DOHH2 (cell line): ENCODE results near the gene TIMELESS.

Source experiments
- H3F3A ChIP-seq: fragments of 200-600 bp; sonication (generic), shearing (Covaris generic); 2 replicates; pipeline ENCODE4 v1.6.0; 2016; ENCODE audit warnings: antibody characterized with exemption, mild to moderate bottlenecking; ENCODE audit not compliant: control insufficient read depth, insufficient read depth
- H3K27ac ChIP-seq: fragments of 200-600 bp; sonication (generic); 2 replicates; pipeline ENCODE4 v1.5.1; 2014; ENCODE audit warnings: low read depth, mild to moderate bottlenecking, low read length, moderate library complexity
- H3K27me3 ChIP-seq: fragments of 200-600 bp; sonication (generic); 2 replicates; pipeline ENCODE4 v1.6.1; 2014; ENCODE audit warnings: mild to moderate bottlenecking, low read length, mixed read lengths; ENCODE audit not compliant: control insufficient read depth
- H3K36me3 ChIP-seq: fragments of 200-600 bp; sonication (generic); 2 replicates; pipeline ENCODE4 v1.6.1; 2014; ENCODE audit warnings: mild to moderate bottlenecking, low read length, moderate library complexity, mixed read lengths; ENCODE audit not compliant: control insufficient read depth
- H3K4me1 ChIP-seq: fragments of 200-600 bp; sonication (generic); 2 replicates; pipeline ENCODE4 v1.6.1; 2014; ENCODE audit warnings: mild to moderate bottlenecking, low read length, mixed read lengths; ENCODE audit not compliant: control insufficient read depth
- H3K4me2 ChIP-seq: fragments of 200-600 bp; sonication (generic); 2 replicates; pipeline ENCODE4 v1.6.0; 2014; ENCODE audit warnings: mild to moderate bottlenecking, low read length, moderate library complexity
- H3K4me3 ChIP-seq: fragments of 200-600 bp; sonication (generic); 2 replicates; pipeline ENCODE4 v1.5.1; 2014; ENCODE audit warnings: mild to moderate bottlenecking, low read length, mixed read lengths
- H3K79me2 ChIP-seq: fragments of 200-600 bp; sonication (generic); 2 replicates; pipeline ENCODE4 v1.6.1; 2014; ENCODE audit warnings: mild to moderate bottlenecking, low read length, mixed read lengths; ENCODE audit not compliant: control insufficient read depth
- H3K9me2 ChIP-seq: fragments of 200-600 bp; sonication (generic); replicated peaks from 2 replicates; pipeline ENCODE4 v1.6.1; 2014; ENCODE audit warnings: mild to moderate bottlenecking, low read length, mixed read lengths; ENCODE audit not compliant: control insufficient read depth
- H3K9me3 ChIP-seq: fragments of 200-600 bp; sonication (generic); 2 replicates; pipeline ENCODE4 v1.6.1; 2014; ENCODE audit warnings: antibody characterized with exemption, low read length, mixed read lengths; ENCODE audit not compliant: control insufficient read depth, insufficient read depth
- H4K20me1 ChIP-seq: fragments of 200-600 bp; sonication (generic); 2 replicates; pipeline ENCODE4 v1.6.0; 2014; ENCODE audit warnings: low read depth, mild to moderate bottlenecking, antibody characterized with exemption, low read length, moderate library complexity; ENCODE audit not compliant: control insufficient read depth, insufficient read depth
- EZH2phosphoT487 ChIP-seq: fragments of 200-600 bp; sonication (generic); IDR thresholded peaks from 2 replicates; pipeline ENCODE4 v1.6.1; 2017; ENCODE audit warnings: borderline replicate concordance, mild to moderate bottlenecking, antibody characterized with exemption, low read length, moderate library complexity, mixed read lengths
- TF ChIP-seq, protein P1 (sequence below): fragments of 200-600 bp; sonication (generic); IDR thresholded peaks from one replicate; pipeline ENCODE4 v1.5.1; 2014; ENCODE audit warnings: antibody characterized with exemption, mild to moderate bottlenecking, low read depth, low read length; ENCODE audit not compliant: poor library complexity, severe bottlenecking

TIMELESS gene

GRCh38 chr12:56389412-56389811 is 59.8 kb downstream of the TIMELESS start:
- no peaks in the 10 kb centered on the region for H3K9me2 ChIP-seq
- H3K9me3 ChIP-seq = peaks cover 4% of the 10 kb centered on the region; the same call in 1 of the 2 replicates
- H3K27me3 ChIP-seq = no peaks in the 10 kb centered on the region
- no peaks in the 10 kb centered on the region for H4K20me1 ChIP-seq
- no peaks in the 10 kb centered on the region for H3K36me3 ChIP-seq
- H3K4me1 ChIP-seq = no peaks in the 10 kb centered on the region
- TF ChIP-seq, protein P1, sequence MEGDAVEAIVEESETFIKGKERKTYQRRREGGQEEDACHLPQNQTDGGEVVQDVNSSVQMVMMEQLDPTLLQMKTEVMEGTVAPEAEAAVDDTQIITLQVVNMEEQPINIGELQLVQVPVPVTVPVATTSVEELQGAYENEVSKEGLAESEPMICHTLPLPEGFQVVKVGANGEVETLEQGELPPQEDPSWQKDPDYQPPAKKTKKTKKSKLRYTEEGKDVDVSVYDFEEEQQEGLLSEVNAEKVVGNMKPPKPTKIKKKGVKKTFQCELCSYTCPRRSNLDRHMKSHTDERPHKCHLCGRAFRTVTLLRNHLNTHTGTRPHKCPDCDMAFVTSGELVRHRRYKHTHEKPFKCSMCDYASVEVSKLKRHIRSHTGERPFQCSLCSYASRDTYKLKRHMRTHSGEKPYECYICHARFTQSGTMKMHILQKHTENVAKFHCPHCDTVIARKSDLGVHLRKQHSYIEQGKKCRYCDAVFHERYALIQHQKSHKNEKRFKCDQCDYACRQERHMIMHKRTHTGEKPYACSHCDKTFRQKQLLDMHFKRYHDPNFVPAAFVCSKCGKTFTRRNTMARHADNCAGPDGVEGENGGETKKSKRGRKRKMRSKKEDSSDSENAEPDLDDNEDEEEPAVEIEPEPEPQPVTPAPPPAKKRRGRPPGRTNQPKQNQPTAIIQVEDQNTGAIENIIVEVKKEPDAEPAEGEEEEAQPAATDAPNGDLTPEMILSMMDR = no peak
- no peaks in the 10 kb centered on the region for H3F3A ChIP-seq
- H3K79me2 ChIP-seq = no peaks in the 10 kb centered on the region
- H3K27ac ChIP-seq = no peak overlapping the region
- no peak overlapping the region for H3K4me2 ChIP-seq
- H3K4me3 ChIP-seq = no peak overlapping the region

GRCh38 chr12:56387152-56387736 is 62.0 kb downstream of the TIMELESS start:
- H3F3A ChIP-seq = no peaks in the 10 kb centered on the region
- TF ChIP-seq, protein P1 = no peak
- no peak for TF ChIP-seq EZH2phosphoT487
- no peaks in the 10 kb centered on the region for H3K9me3 ChIP-seq
- no peaks in the 10 kb centered on the region for H3K4me1 ChIP-seq
- H4K20me1 ChIP-seq = no peaks in the 10 kb centered on the region
- no peaks in the 10 kb centered on the region for H3K27me3 ChIP-seq
- H3K4me3 ChIP-seq = no peak overlapping the region
- no peak overlapping the region for H3K27ac ChIP-seq
- no peaks in the 10 kb centered on the region for H3K79me2 ChIP-seq
- no peak overlapping the region for H3K4me2 ChIP-seq
- no peaks in the 10 kb centered on the region for H3K9me2 ChIP-seq
- no peaks in the 10 kb centered on the region for H3K36me3 ChIP-seq

DNA sequence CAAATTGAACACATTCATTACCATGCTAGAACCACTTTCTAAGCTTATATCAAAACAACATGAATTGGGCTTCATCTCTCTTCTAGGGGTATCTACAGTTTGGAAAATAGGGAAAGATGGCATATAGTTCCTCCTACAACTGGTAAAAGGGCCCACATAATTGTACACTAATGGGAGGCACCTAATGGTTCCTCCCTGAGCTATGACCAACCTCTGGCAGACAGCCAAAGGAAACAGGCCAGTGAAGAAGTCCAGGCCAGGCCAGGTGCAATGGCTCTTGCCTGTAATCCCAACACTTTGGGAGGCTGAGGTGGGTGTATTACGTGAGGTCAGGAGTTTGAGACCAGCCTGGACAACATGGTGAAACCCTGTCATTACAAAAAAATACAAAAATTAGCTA is 63.4 kb downstream of the TIMELESS start:
- 0 out of 2 replicates have a peak, but pooled peaks cover 2% of the 10 kb centered on the region for H3K4me1 ChIP-seq
- no peaks in the 10 kb centered on the region for H3K9me2 ChIP-seq
- H3F3A ChIP-seq = no peaks in the 10 kb centered on the region
- H4K20me1 ChIP-seq = no peaks in the 10 kb centered on the region
- no peak overlapping the region for H3K4me2 ChIP-seq
- no peak overlapping the region for H3K27ac ChIP-seq
- TF ChIP-seq, protein P1 = no peak
- no peak for TF ChIP-seq EZH2phosphoT487
- no peaks in the 10 kb centered on the region for H3K79me2 ChIP-seq
- no peaks in the 10 kb centered on the region for H3K9me3 ChIP-seq
- H3K36me3 ChIP-seq = no peaks in the 10 kb centered on the region
- no peaks in the 10 kb centered on the region for H3K27me3 ChIP-seq
- H3K4me3 ChIP-seq = no peak overlapping the region
